Neutrophil (primary cell): Measurements from ENCODE around the gene NDUFAF7.

Experiments used
- H3K27ac ChIP-seq: fragments of 200-600 bp; sonication (generic); 2 replicates; pipeline ENCODE4 v1.5.1; 2016; ENCODE audit warnings: mild to moderate bottlenecking, moderate library complexity
- H3K27me3 ChIP-seq: fragments of 200-600 bp; sonication (generic); 2 replicates; pipeline ENCODE4 v1.6.0; 2016; ENCODE audit warnings: mild to moderate bottlenecking
- H3K36me3 ChIP-seq: fragments of 200-600 bp; sonication (generic); 2 replicates; pipeline ENCODE4 v1.5.1; 2017
- H3K4me1 ChIP-seq, 2 experiments: fragments of 200-600 bp in 1 of 2; sonication (generic) in 1 of 2; 1 replicate in 1 of 2; 2 replicates in 1 of 2; pipeline versions ENCODE4 v1.5.1 to v1.6.1; 2013 to 2016; ENCODE audit warnings: low read depth in 1 of 2, low read length in 1 of 2, mild to moderate bottlenecking in 1 of 2, moderate library complexity in 1 of 2; ENCODE audit not compliant: control insufficient read depth in 1 of 2, insufficient read depth in 1 of 2
- H3K4me3 ChIP-seq, 2 experiments: fragments of 200-600 bp in 1 of 2; sonication (generic) in 1 of 2; 1 replicate in 1 of 2; 2 replicates in 1 of 2; pipeline ENCODE4 v1.5.1; 2013 to 2016; ENCODE audit warnings: low read depth in 1 of 2, low read length in 1 of 2, mild to moderate bottlenecking in 1 of 2, moderate library complexity in 1 of 2
- H3K9me3 ChIP-seq: fragments of 200-600 bp; sonication (generic); 2 replicates; pipeline ENCODE4 v1.5.1; 2016
- TF ChIP-seq, protein P1 (sequence below): fragments of 200-600 bp; sonication (generic); IDR thresholded peaks from 2 replicates; pipeline ENCODE4 v1.5.1; 2016; ENCODE audit warnings: antibody characterized with exemption

NDUFAF7 gene, protein sequence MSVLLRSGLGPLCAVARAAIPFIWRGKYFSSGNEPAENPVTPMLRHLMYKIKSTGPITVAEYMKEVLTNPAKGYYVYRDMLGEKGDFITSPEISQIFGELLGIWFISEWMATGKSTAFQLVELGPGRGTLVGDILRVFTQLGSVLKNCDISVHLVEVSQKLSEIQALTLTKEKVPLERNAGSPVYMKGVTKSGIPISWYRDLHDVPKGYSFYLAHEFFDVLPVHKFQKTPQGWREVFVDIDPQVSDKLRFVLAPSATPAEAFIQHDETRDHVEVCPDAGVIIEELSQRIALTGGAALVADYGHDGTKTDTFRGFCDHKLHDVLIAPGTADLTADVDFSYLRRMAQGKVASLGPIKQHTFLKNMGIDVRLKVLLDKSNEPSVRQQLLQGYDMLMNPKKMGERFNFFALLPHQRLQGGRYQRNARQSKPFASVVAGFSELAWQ

DNA sequence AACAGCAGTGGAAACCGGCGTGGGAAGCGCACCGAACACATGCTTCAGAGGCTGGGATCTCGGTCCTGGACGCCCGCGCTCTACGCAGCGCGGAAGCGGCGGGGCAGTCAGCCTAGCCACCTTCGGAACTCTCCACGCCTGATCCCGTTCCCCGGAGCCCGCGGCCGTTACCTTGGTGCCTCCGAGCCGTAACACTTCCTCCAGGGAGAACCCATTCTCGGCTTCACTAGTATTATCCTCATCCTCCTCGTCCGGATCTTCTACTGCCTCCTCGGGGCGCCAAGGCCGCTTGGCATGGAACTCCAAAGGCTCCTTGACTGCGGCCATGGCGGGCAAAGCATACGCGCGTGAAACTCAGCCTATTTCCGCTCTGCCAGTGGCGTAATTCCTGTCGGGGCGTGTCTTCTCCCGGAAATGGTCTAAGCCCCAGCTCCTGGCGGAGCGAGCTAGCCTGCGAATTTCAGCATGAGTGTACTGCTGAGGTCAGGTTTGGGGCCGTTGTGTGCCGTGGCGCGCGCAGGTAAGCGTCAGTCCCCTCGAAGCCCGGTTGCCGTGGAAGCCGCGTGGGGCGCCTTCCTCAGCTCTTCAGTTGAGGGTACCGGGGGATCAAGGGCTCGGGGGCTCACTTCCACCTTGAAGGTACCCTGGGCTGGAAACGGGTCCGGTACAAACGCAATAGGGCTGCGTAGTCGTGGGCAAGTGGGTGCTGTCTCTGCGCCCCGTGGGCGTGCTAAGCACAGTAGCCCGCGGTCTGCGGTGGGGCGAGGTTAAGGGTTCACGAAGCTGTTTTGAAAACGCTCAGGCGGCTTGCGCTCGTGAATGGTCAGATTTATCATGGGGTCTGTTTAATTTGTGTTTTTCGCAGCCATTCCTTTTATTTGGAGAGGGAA is at the start of gene NDUFAF7, which contains the start of gene CEBPZ:
NDUFAF7 (plus strand) TSS at position 418 of the 890 bp plus-strand sequence; CDS start at position 466, 48 bp downstream.
CEBPZ (minus strand) TSS at position 356 of the 890 bp plus-strand sequence; CDS start at position 327, 29 bp downstream.
- H3K9me3 ChIP-seq: no peaks in the 10 kb centered on the region
- H3K27ac ChIP-seq: peak within 1 kb of the TSS; percentile 95
- peak within 1 kb of the TSS; percentile 90 to 97 for H3K4me3 ChIP-seq
- no peaks in the 10 kb centered on the region for H3K27me3 ChIP-seq
- H3K4me1 ChIP-seq: peaks cover 34 to 36% of the 10 kb centered on the region in 2 experiments
- H3K36me3 ChIP-seq: peaks cover 26% of the 10 kb centered on the region
- TF ChIP-seq, protein P1, sequence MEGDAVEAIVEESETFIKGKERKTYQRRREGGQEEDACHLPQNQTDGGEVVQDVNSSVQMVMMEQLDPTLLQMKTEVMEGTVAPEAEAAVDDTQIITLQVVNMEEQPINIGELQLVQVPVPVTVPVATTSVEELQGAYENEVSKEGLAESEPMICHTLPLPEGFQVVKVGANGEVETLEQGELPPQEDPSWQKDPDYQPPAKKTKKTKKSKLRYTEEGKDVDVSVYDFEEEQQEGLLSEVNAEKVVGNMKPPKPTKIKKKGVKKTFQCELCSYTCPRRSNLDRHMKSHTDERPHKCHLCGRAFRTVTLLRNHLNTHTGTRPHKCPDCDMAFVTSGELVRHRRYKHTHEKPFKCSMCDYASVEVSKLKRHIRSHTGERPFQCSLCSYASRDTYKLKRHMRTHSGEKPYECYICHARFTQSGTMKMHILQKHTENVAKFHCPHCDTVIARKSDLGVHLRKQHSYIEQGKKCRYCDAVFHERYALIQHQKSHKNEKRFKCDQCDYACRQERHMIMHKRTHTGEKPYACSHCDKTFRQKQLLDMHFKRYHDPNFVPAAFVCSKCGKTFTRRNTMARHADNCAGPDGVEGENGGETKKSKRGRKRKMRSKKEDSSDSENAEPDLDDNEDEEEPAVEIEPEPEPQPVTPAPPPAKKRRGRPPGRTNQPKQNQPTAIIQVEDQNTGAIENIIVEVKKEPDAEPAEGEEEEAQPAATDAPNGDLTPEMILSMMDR: peak; percentile 36

DNA sequence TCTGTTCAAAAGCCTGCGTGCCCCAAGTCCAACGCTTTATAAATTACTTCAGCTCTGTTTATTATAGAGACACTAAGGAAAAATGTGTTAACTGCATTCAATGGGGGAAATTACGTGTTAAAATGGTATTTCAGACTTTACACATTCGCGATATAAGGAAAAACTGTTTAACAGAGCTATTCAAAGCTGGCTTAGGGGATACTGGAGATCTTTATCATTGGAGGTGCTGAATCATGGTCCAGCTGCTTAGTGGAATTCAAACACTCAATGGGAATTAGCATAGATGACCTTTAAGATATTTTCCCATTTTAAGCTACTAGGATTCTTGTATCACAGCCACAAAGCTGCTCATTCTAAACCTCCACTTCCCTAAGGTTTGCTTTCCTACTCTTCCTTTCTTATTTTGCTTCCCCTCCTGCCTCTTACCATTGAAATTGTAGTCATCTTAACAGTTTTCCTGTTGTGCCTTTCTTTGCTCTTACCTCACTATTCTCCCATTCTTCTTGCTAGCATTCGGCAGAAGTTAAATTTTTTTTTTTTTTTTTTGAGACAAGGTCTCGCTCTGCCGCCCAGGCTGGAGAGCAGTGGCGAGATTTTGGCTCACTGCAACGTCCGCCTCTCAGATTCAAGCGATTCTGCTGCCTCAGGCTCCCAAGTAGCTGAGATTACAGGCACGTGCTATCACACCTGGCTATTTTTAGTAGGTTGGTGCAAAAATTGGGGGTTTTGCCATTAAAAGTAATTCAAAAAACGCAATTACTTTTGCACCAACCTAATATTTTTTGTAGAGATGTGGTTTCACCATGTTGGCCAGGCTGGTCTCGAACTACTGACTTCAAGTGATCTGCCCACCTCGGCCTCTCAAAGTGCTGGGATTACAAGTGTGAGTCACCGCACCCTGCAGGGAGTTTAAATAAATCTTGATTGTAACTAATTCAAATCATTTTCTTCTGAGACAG is 49.5 kb upstream of the NDUFAF7 start:
- peaks cover 9% of the 10 kb centered on the region for H3K27me3 ChIP-seq
- H3K9me3 ChIP-seq: no peaks in the 10 kb centered on the region
- no peaks in the 10 kb centered on the region for H3K36me3 ChIP-seq
- no peak overlapping the region for H3K27ac ChIP-seq
- peaks cover 7 to 12% of the 10 kb centered on the region in 2 experiments for H3K4me1 ChIP-seq
- TF ChIP-seq, protein P1: no peak
- H3K4me3 ChIP-seq: no peak overlapping the region

DNA sequence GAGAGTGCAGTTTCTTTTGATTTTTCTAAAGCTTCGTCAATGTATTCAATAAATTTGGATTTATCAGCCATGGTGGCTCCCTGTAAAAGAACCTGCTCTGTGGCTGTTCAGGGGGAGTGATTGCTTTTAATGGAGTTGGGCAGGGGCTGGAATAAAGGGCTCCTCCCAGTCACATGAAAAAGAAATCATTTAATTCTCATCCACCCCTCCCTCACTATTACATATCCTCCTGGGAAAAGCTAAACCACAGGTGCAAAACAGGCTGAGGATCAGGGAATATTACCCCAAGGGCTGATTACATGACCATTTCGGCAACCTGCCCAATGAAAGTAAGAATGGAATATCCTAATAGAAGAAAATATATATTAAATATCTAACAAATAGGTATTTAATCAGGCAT is 42.9 kb upstream of the NDUFAF7 start, which contains the start of gene SULT6B1:
SULT6B1 (minus strand) TSS at position 101 of the 400 bp plus-strand sequence; CDS start at position 71, 30 bp downstream.
- Histone ChIP-seq H3K4me1 (peaks cover 57 to 59% of the 10 kb centered on the region in 2 experiments), H3K27me3 (peaks cover 5% of the 10 kb centered on the region), H3K36me3 (no peaks in the 10 kb centered on the region), H3K9me3 (no peaks in the 10 kb centered on the region), H3K4me3 (peak within 1 kb of the TSS; percentile 8 to 27), H3K27ac (peak within 1 kb of the TSS; percentile 84)
- TF ChIP-seq, protein P1: no peak

DNA sequence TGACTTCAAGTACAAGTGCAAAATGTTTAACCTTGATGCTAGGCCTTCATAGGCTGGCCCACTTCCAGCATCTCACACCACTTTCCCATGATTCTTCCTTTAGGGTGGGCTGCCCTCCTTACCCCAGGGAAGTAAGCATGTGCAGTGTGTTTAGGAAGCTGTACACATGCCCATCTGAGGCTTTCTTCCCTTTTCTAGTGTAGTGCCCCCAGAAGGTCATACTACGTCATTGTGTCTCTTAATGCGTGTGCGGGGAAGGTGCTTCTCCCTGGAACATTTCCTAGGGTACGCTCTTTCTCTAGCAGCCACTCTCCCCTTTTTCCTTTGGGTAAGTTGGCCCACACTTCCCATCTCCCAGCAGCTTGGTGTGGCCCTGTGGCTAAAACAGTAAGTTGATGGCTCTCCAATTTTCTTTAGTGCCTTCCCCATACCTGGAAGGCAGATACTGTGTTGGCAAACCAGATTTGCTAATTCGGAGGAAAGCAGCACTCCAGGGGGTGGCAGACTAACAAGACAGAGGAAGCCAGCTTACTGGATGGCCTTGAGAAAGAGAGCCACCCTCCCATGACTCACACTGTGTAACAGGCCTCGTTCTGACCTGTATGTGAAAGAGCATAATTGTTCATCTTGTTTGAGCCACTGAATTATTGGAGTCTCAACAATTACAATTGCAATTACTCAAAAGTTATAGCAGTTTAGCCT is 41.9 kb upstream of the NDUFAF7 start:
- Histone ChIP-seq H3K9me3 (no peaks in the 10 kb centered on the region), H3K4me1 (peaks cover 67 to 68% of the 10 kb centered on the region in 2 experiments), H3K36me3 (no peaks in the 10 kb centered on the region), H3K4me3 (peak overlapping the region; percentile 27 to 46), H3K27ac (peak overlapping the region; percentile 84), H3K27me3 (peaks cover 5% of the 10 kb centered on the region)
- TF ChIP-seq, protein P1: no peak
